WI38 (cell line): ENCODE measurements around the gene RAMACL.

ENCODE experiments used
- H3K4me3 ChIP-seq: 2 replicates; pipeline ENCODE4 v1.5.1; 2011; ENCODE audit warnings: low read depth, mild to moderate bottlenecking, control low read depth, low read length
- CTCF ChIP-seq: IDR thresholded peaks from 2 replicates; pipeline ENCODE4 v1.5.1; 2012; ENCODE audit warnings: low read depth, mild to moderate bottlenecking, control low read depth, low read length

RAMACL gene

GRCh38 chr6:166581091-166581511, 5.4 kb downstream of the RAMACL start:
- H3K4me3 ChIP-seq, result no peak overlapping the region
- TF ChIP-seq CTCF, result no peak

GRCh38 chr6:166580076-166581050, 6.1 kb downstream of the RAMACL start:
- no peak overlapping the region for H3K4me3 ChIP-seq
- TF ChIP-seq CTCF, result no peak

GRCh38 chr6:166579237-166579850, 7.1 kb downstream of the RAMACL start:
- H3K4me3 ChIP-seq, result no peak overlapping the region
- no peak for TF ChIP-seq CTCF

GRCh38 chr6:166578536-166579236, 7.8 kb downstream of the RAMACL start:
- TF ChIP-seq CTCF, result no peak
- H3K4me3 ChIP-seq, result no peak overlapping the region

GRCh38 chr6:166575205-166575604, 11.3 kb downstream of the RAMACL start:
- no peak for TF ChIP-seq CTCF
- no peak overlapping the region for H3K4me3 ChIP-seq

- TF ChIP-seq CTCF, result no peak
- no peak overlapping the region for H3K4me3 ChIP-seq
Observed at GRCh38 chr6:166573511-166574216, 12.8 kb downstream of the RAMACL start.
